Activated CD4-positive, alpha-beta T cell treated with anti-CD3 and anti-CD28 coated beads, Interleukin-2, amount 10 ng/mL, durations not matched to agents 24 days and 14 days (primary cell): ENCODE results near the gene ZNF99. TPM values are rescaled to one million over a fixed set of nuclear protein-coding genes. Genes with fewer than 3 reads are reported as not detected.
"Not testable (repeated sequence)": the region's sequence is repeated elsewhere in the genome, so short reads cannot be mapped to it uniquely, and the experiment has no call there.

ENCODE experiments used
- DNase-seq: peaks from one replicate; pipeline ENCODE4 v3.0.0; 2022
- H3K27ac Mint-ChIP-seq: one replicate; pipeline ENCODE4 v1.8.0; 2022; ENCODE audit warnings: mild to moderate bottlenecking, mixed read lengths
- H3K27me3 Mint-ChIP-seq: one replicate; pipeline ENCODE4 v1.8.0; 2022; ENCODE audit warnings: mixed read lengths
- H3K36me3 Mint-ChIP-seq: one replicate; pipeline ENCODE4 v1.8.0; 2022; ENCODE audit warnings: low read depth, mild to moderate bottlenecking, mixed read lengths
- H3K4me1 Mint-ChIP-seq: one replicate; pipeline ENCODE4 v1.8.0; 2021; ENCODE audit warnings: mixed read lengths
- H3K4me3 Mint-ChIP-seq: one replicate; pipeline ENCODE4 v1.8.0; 2022; ENCODE audit warnings: mild to moderate bottlenecking, moderate library complexity, mixed read lengths
- H3K9me3 Mint-ChIP-seq: one replicate; pipeline ENCODE4 v1.8.0; 2021; ENCODE audit warnings: mixed read lengths
- intact Hi-C: fragments of 100-400 bp; cut with micrococcal nuclease; formaldehyde crosslinking; loops from one replicate; pipeline ENCODE4 v1.15.1; 2023
- total RNA-seq: library from RNA; stranded (reverse); gene quantifications from 2 replicates; pipeline ENCODE4 v1.2.3, GENCODE V29; 2022

The ZNF99 gene
- total RNA-seq, 1 donor from 2014 or later: not detected

- H3K27ac Mint-ChIP-seq: not testable (repeated sequence)
Observed at GRCh38 chr19:22703096-22703495, 80.9 kb downstream of the ZNF99 start.

GRCh38 chr19:22702661-22703060, 81.3 kb downstream of the ZNF99 start:
- DNase-seq, intact Hi-C loops, H3K9me3 Mint-ChIP-seq, H3K4me3 Mint-ChIP-seq, H3K36me3 Mint-ChIP-seq, H3K4me1 Mint-ChIP-seq, H3K27ac Mint-ChIP-seq, H3K27me3 Mint-ChIP-seq: not testable (repeated sequence)

More at GRCh38 chr19:22703096-22703495, 80.9 kb downstream of the ZNF99 start:
- H3K4me3 Mint-ChIP-seq, H3K36me3 Mint-ChIP-seq, H3K9me3 Mint-ChIP-seq, DNase-seq, intact Hi-C loops, H3K27me3 Mint-ChIP-seq, H3K4me1 Mint-ChIP-seq: not testable (repeated sequence)

Other genes starting within 250 kb of the ZNF99 start
- gene ZNF492, start 149.8 kb downstream of the ZNF99 start, total RNA-seq: 0.26 and 0.33 TPM in 2 replicates
- not detected in 2 replicates for gene ZNF723, start 48.1 kb upstream of the ZNF99 start, total RNA-seq
- not detected in 2 replicates for gene ZNF728, start 219.0 kb upstream of the ZNF99 start, total RNA-seq